Effector memory CD4-positive, alpha-beta T cell (primary cell): ENCODE results near the gene LAMC1.

Source experiments
- DNase-seq, 3 donors: peaks; one replicate each; pipeline ENCODE4 v3.0.0-alpha.2; 2020
- H3K27ac ChIP-seq: 2 replicates; pipeline ENCODE4 v1.7.0; 2013; ENCODE audit warnings: mild to moderate bottlenecking, low read length, moderate library complexity; ENCODE audit not compliant: insufficient read depth, poor library complexity, severe bottlenecking
- H3K27me3 ChIP-seq: replicated peaks from 2 replicates; pipeline ENCODE4 v1.7.0; 2013; ENCODE audit warnings: mild to moderate bottlenecking, low read length; ENCODE audit not compliant: insufficient read depth, control insufficient read depth, poor library complexity, severe bottlenecking
- H3K36me3 ChIP-seq: 2 replicates; pipeline ENCODE4 v1.7.0; 2013; ENCODE audit warnings: mild to moderate bottlenecking, low read length, moderate library complexity; ENCODE audit not compliant: control insufficient read depth, insufficient read depth
- H3K4me1 ChIP-seq: 2 replicates; pipeline ENCODE4 v1.7.0; 2013; ENCODE audit warnings: low read length, mild to moderate bottlenecking; ENCODE audit not compliant: control insufficient read depth, insufficient read depth, poor library complexity, severe bottlenecking
- H3K4me3 ChIP-seq: 2 replicates; pipeline ENCODE4 v1.7.0; 2013; ENCODE audit warnings: low read length, low read depth, mild to moderate bottlenecking; ENCODE audit not compliant: insufficient read depth, poor library complexity, severe bottlenecking
- H3K9me3 ChIP-seq: 2 replicates; pipeline ENCODE4 v1.7.0; 2013; ENCODE audit warnings: mild to moderate bottlenecking, low read length, moderate library complexity; ENCODE audit not compliant: control insufficient read depth

Gene LAMC1

GRCh38 chr1:183079712-183080388 lies 56.6 kb downstream of the LAMC1 start:
- Histone ChIP-seq H3K9me3 (no peaks in the 10 kb centered on the region), H3K4me3 (no peak overlapping the region), H3K27ac (no peak overlapping the region), H3K36me3 (no peaks in the 10 kb centered on the region), H3K27me3 (no peaks in the 10 kb centered on the region), H3K4me1 (no peaks in the 10 kb centered on the region)
- no peak for DNase-seq

DNA sequence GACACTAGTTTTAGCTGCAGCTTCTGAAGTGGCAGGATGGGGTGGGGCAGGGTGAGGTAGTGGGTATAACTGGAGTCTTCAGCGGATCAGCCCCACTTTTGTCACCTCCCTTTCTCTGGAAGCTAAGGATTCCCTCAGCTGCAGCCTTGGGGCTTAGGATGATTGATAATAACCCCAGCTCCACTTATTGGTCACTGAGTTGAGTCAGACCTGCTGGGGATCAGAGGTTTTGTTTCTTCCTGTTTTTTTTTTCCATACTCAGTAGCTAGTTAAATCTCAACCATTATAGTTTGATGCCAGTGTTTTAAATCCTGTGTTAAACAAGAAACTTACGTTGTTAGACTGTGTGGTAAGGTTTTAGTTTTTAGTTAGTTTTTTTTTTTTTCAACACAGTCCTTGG lies 57.2 kb downstream of the LAMC1 start:
- no peaks in the 10 kb centered on the region for H3K27me3 ChIP-seq
- no peak for DNase-seq
- no peaks in the 10 kb centered on the region for H3K36me3 ChIP-seq
- H3K4me3 ChIP-seq: no peak overlapping the region
- no peaks in the 10 kb centered on the region for H3K4me1 ChIP-seq
- H3K27ac ChIP-seq: no peak overlapping the region
- no peaks in the 10 kb centered on the region for H3K9me3 ChIP-seq

DNA sequence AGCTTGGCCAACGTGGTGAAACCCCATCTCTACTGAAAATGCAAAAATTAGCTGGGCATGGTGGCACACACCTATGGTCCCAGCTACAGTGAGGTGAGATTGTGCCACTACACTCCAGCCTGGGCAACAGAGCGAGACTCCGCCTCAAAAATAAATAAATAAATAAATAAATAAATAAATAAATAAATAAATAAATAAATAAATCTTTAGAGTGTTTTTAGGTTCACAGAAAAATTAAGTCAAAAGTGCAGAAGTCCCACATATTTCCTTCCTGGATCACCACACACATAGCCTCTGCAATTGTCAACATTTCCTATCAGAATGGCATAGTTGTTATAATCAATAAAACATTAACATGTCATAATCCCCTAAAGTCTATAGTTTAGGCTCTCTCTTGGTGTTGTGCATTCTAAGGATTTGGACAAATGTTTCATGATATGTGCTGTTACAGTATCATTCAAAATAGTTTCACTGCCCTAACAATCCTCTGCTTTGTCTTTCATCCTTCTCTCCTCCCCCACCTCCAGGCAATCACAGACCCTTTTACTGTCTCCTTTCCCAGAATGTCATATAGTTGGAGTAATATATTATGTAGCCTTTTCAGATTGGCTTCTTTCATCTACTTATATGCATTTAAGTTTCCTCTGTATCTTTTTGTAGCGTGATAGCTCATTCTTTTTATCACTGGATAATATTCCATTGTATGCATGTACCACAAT lies 58.3 kb downstream of the LAMC1 start:
- Histone ChIP-seq H3K4me1 (no peaks in the 10 kb centered on the region), H3K27me3 (no peaks in the 10 kb centered on the region), H3K4me3 (no peak overlapping the region), H3K36me3 (no peaks in the 10 kb centered on the region), H3K27ac (no peak overlapping the region), H3K9me3 (no peaks in the 10 kb centered on the region)
- DNase-seq: no peak

GRCh38 chr1:183082650-183083049 lies 59.4 kb downstream of the LAMC1 start:
- Histone ChIP-seq H3K36me3 (no peaks in the 10 kb centered on the region), H3K4me3 (no peak overlapping the region), H3K4me1 (no peaks in the 10 kb centered on the region), H3K9me3 (no peaks in the 10 kb centered on the region), H3K27ac (no peak overlapping the region), H3K27me3 (no peaks in the 10 kb centered on the region)
- no peak for DNase-seq

GRCh38 chr1:183087001-183087400 lies 63.8 kb downstream of the LAMC1 start:
- H3K4me3 ChIP-seq: no peak overlapping the region
- no peaks in the 10 kb centered on the region for H3K36me3 ChIP-seq
- H3K27ac ChIP-seq: no peak overlapping the region
- no peaks in the 10 kb centered on the region for H3K27me3 ChIP-seq
- no peak for DNase-seq
- H3K9me3 ChIP-seq: no peaks in the 10 kb centered on the region
- H3K4me1 ChIP-seq: no peaks in the 10 kb centered on the region

DNA sequence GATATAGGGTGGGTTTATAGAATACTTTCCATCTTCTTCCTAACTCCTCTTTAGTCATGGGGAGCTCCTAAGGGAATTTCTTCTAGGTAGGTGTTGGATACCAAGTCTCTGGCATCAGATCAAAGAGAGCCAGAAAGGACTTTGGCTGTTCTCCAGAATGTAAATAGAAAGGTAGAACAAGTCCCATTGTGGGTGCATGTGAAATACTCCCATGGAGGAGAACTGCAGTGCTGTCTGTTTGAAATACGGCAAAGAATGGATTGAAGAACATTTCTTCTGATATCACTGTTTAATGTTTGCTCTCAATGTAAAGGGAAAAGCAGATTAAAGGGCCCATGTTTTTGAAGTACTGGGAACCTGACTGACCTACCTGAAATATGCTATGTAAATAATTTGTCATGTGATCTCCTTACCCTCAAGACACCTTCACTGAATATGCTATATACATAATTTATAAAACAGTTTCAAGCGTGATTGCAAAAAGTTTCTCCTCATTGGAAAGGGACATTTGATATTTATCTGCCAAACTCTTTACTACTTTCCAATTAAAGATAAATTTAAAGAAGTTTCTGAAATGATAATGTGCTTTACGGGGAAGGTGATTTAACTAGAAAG lies 65.9 kb downstream of the LAMC1 start:
- no peaks in the 10 kb centered on the region for H3K36me3 ChIP-seq
- H3K9me3 ChIP-seq: no peaks in the 10 kb centered on the region
- H3K27ac ChIP-seq: no peak overlapping the region
- H3K4me1 ChIP-seq: no peaks in the 10 kb centered on the region
- H3K27me3 ChIP-seq: no peaks in the 10 kb centered on the region
- DNase-seq: no peak
- no peak overlapping the region for H3K4me3 ChIP-seq

DNA sequence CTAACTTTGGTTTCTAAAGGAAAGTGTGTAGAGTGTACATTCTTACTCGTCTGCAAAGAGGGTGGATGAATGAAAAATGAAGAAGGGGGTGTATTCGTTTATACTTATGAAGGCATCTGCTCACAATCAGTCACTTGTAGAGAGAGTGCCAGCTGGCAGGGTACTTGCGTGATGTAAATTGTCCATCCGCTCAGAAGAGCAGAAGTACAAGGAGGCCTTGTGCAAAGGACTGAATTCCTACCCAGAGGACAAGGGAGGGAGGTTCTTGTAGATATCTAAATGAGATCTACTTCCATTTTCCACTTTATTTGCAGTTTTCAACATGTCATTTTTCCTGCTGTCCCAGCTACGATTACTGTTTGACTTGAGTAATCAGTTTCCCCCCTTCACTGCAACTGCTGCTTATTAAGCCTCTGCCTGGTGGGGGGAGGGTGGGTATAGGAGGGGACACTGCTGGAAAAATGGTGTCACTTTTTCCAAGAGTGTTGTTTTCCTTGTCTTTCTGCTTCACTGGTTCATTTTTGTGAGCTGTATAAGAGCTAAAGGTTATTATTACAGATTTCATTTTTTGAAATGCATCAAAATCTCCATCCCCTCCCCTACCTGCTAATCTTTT lies 67.3 kb downstream of the LAMC1 start:
- Histone ChIP-seq H3K4me3 (no peak overlapping the region), H3K4me1 (no peaks in the 10 kb centered on the region), H3K27me3 (no peaks in the 10 kb centered on the region), H3K27ac (no peak overlapping the region), H3K9me3 (no peaks in the 10 kb centered on the region), H3K36me3 (no peaks in the 10 kb centered on the region)
- DNase-seq: no peak

DNA sequence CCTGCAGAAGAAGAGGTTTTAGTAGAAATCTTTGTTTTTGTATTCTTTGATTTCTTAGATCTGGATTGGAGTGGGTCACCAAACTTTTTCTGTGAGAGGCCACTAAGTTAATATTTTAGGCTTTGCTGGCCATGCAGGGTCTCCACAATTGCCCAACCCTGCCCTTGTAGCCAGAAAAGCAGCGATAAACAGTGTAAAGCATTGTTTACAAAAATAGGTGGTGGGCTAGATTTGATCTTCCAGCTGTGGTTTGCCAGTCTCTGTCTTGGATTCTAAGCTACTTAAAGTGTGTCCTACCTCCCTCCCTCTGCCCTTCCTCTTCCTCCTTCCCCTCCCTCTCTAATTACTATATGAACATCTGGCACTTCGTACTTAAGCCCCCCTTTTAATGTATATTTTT lies 68.0 kb downstream of the LAMC1 start:
- no peaks in the 10 kb centered on the region for H3K27me3 ChIP-seq
- H3K4me3 ChIP-seq: no peak overlapping the region
- no peaks in the 10 kb centered on the region for H3K9me3 ChIP-seq
- no peaks in the 10 kb centered on the region for H3K36me3 ChIP-seq
- H3K4me1 ChIP-seq: no peaks in the 10 kb centered on the region
- no peak overlapping the region for H3K27ac ChIP-seq
- no peak for DNase-seq

DNA sequence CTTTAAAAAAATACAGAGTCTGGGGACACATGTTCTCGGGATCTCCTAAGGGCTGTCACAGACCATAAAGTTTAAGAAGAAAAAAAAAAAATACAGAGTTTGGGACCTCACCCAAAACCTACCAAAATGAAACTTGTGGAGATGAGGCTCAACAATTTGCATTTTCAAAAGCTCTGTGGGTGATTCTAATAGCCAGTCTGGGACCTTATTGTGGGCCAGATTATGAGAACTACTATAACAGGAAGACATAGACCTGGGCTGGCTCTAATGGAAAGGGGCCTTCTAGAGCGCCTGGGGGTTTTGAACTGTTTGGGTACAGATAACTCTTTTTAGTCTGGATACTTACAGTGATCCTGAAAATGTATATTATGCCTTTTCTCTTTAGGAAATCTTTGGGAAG lies 69.1 kb downstream of the LAMC1 start:
- no peaks in the 10 kb centered on the region for H3K27me3 ChIP-seq
- no peaks in the 10 kb centered on the region for H3K9me3 ChIP-seq
- no peak overlapping the region for H3K4me3 ChIP-seq
- no peaks in the 10 kb centered on the region for H3K4me1 ChIP-seq
- H3K36me3 ChIP-seq: no peaks in the 10 kb centered on the region
- DNase-seq: no peak
- no peak overlapping the region for H3K27ac ChIP-seq
